Heart right ventricle (tissue), 16 donors: Measurements from ENCODE around the gene NMT1. TPM values are rescaled to one million over a fixed set of nuclear protein-coding genes. Genes with fewer than 3 reads are reported as not detected.
"Not testable (repeated sequence)": the region's sequence is repeated elsewhere in the genome, so short reads cannot be mapped to it uniquely, and the experiment has no call there.

Experiments
- ATAC-seq, 8 donors: fragments of 200-7000 bp; cut with Tn5 transposase; one replicate each; pipeline ENCODE4 v1.9.1; 2020; ENCODE audit warnings: mild to moderate bottlenecking in 8 of 8, moderate library complexity in 8 of 8, moderate number of reproducible peaks in 1 of 8
- DNase-seq, 2 donors: peaks; one replicate each; pipeline ENCODE4 v3.0.0-alpha.2; 2020
- H3K27ac ChIP-seq, 10 donors: fragments of 200-600 bp; sonication (generic) in 2 of 10; one replicate each; pipeline versions ENCODE4 v1.5.0 to v1.8.0; 2020 to 2022; ENCODE audit warnings: mild to moderate bottlenecking in 3 of 10
- H3K27me3 ChIP-seq, 7 donors: fragments of 200-600 bp; one replicate each; pipeline ENCODE4 v1.8.0; 2021 to 2022; ENCODE audit warnings: mild to moderate bottlenecking in 2 of 7
- H3K36me3 ChIP-seq, 9 donors: fragments of 200-600 bp; sonication (generic) in 1 of 9; one replicate each; pipeline versions ENCODE4 v1.5.0 to v1.8.0; 2020 to 2022; ENCODE audit warnings: mild to moderate bottlenecking in 2 of 9
- H3K4me1 ChIP-seq, 9 donors: fragments of 200-600 bp; sonication (generic) in 1 of 9; one replicate each; pipeline versions ENCODE4 v1.5.0 to v1.8.0; 2020 to 2022; ENCODE audit warnings: mild to moderate bottlenecking in 4 of 9
- H3K4me3 ChIP-seq, 10 donors: fragments of 200-600 bp; sonication (generic) in 2 of 10; one replicate each; pipeline versions ENCODE4 v1.5.0 to v1.8.0; 2020 to 2022; ENCODE audit warnings: mild to moderate bottlenecking in 7 of 10, moderate library complexity in 2 of 10
- H3K9me3 ChIP-seq, 11 donors: fragments of 200-600 bp in 10 of 11; sonication (generic) in 2 of 11; one replicate each; pipeline versions ENCODE4 v1.5.0 to v1.8.0; 2013 to 2022; ENCODE audit warnings: mild to moderate bottlenecking in 2 of 11, control low read depth in 1 of 11, moderate library complexity in 1 of 11
- WGBS, 2 donors: extraction: QIAGEN DNeasy Blood & Tissue Kit; methylation state at CpG; one replicate each; pipeline ENCODE4 v1.1.7; 2013; ENCODE audit warnings: inconsistent platforms in 1 of 2; 5-methylcytosine and 5-hydroxymethylcytosine counted together
- intact Hi-C, 10 donors: fragments of 100-400 bp; cut with DNase I; formaldehyde crosslinking; loops; one replicate each; pipeline versions ENCODE4 v1.11.1 to v1.14.2; 2022
- polyA plus RNA-seq, 2 donors: library from polyadenylated mRNA; stranded (reverse); fragments of 200-250 nt; gene quantifications; one replicate each; pipeline ENCODE4 v1.2.3, GENCODE V29; 2013
- total RNA-seq, 10 donors: library from RNA; stranded (reverse); fragmentation: NEBNext Ultra II Directional in 3 of 10; extraction: Animal tissue kit (Norgen Biotek cat#: 25700) in 3 of 10; gene quantifications; one replicate each; pipeline versions ENCODE4 v1.2.1 to v1.2.4, GENCODE V29; 2021 to 2023
- TF ChIP-seq, protein P1 (sequence below), 9 donors: fragments of 200-600 bp; sonication (generic) in 2 of 9; IDR thresholded peaks; one replicate each; pipeline versions ENCODE4 v1.5.0 to v1.8.0; 2021 to 2022; ENCODE audit warnings: antibody characterized with exemption in 9 of 9, mild to moderate bottlenecking in 5 of 9, moderate library complexity in 1 of 9
- donor health status: Arrhythmogenic right ventricular cardiomyopathy.
- donor health status: ischemic (EF 13 %, LVEDD 7.1; RV severe dilation, severe dysfunction).
- donor health status: healthy with polysubstance abuse.
- donor health status: DM: no; HTN: yes; CAD: no.
- donor health status: DM: no; HTN: no; CAD: no.
- donor health status: ischemic (EF 25% LVEDD 6.9; RV normal size, moderate dysfunction).
- donor health status: ischemic (EF 25% LVEDD 5.7; RV mildly dilated, moderate dysfunction).
- donor health status: healthy.
- donor health status: DM: yes; HTN: yes; CAD: no.
- donor health status: Ischemic cardiomyopathy.
- donor health status: ischemic (EF 35%, LVEDD 5.7; RV mildly dilated, moderate dysfunction).
- donor health status: nonischemic (EF 11% LVEDD 7.7; RV severe dilation, severe dysfunction).
- donor health status: DM: yes; HTN: yes; CAD: no.
- donor health status: PGD.
- donor health status: ischemic (EF 29% LVEDD 5.4; RV normal size, mild dysfunction).
- donor health status: nonischemic (EF 23%, LVEDD 6.1; RV moderate dilation, normal function).

The NMT1 gene
- total and polyA plus RNA-seq, 12 donors = 40.9 to 110 (median 72.6) TPM

DNA sequence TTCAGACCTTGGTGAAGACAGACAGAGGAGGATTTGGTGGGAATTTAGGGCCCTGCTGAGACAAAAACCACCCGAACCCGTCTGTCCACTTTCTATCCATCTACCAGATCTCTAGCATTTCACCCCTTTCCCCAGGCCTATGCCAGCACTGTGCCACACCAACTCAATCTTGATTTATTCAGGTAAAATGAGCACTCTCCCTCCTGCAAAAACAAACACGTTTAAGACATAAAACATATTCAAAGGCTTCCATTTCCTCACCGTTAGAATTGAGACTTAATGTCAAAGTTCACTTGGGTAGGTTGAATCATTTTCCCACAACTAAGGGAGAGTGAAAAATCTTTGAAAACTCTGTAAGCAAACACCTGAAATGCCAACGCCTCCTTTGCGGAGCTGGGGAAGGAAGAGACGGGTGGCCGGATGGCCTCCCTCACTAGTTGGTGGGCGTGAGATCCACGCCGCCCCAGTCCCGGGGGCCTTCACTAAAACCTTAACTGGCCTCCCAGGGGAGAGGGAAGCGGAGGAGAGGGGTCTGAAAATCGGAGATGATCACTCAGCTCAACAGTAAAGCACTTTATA, 10.5 kb upstream of the NMT1 start:
- intact Hi-C loops = loop anchor here in 2 of 10 donors (1.0 to 5.0 kb wide), 2 partner anchors 11 to 47 kb away; partner anchors contain the start of gene NMT1 (in 1 of the 2)

DNA sequence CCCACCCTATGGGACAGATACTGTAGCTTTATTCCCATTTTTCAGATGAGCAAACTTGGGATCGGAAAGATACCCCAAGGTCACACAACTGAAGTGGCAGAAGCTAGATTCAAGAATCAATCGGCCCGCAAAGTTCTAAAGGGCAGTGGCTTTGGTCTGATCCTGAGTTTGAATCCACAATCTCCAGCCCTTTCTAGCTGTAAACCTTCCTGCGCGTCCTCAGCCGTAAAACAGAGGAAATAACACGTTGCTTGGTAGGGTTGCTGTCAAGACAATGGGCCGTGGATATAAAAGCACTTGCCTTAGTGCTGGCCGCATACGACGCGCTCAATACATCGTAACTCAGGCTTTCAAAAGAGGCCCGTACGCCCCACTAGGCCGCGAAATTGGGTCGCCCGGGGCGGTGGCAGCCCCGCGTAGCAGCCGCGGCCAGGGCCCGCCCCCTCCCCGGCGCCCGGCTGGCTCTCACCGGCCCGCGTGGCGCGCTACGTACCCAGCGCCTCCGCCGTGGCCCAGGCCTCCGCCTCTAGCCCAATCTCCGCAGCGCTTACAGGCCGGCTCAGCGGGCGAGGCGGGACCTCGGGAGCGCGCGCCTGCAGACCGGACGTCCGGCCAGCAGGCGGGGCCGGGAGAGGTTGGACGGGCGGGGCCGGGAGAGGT, 9.9 kb upstream of the NMT1 start, which contains the start of gene DCAKD:
TSS of gene DCAKD (minus strand) at position 573 of the 660 bp plus-strand sequence. CDS start 16,747 bp downstream, outside the sequence.
- Histone ChIP-seq H3K36me3 (peaks cover 0 to 6% (median 0%) of the 10 kb centered on the region in 9 donors), H3K9me3 (no peaks in the 10 kb centered on the region), H3K4me1 (peaks cover 2 to 31% (median 21%) of the 10 kb centered on the region in 9 donors), H3K27me3 (no peaks in the 10 kb centered on the region), H3K4me3 (peak within 1 kb of the TSS; percentile 26 to 76 (median 70)), H3K27ac (peak within 1 kb of the TSS; percentile 76 to 97 (median 94))
- intact Hi-C loops = loop anchor here in 2 of 10 donors (1.0 to 5.0 kb wide), 2 partner anchors 10 to 46 kb away; partner anchors contain the start of gene NMT1 (in 1 of the 2)
- DNase-seq = peak; percentile 91 to 94
- 0 to 1% methylated on average over 55 to 56 of the region's 56 CpGs for WGBS, 2 donors
- TF ChIP-seq, protein P1, sequence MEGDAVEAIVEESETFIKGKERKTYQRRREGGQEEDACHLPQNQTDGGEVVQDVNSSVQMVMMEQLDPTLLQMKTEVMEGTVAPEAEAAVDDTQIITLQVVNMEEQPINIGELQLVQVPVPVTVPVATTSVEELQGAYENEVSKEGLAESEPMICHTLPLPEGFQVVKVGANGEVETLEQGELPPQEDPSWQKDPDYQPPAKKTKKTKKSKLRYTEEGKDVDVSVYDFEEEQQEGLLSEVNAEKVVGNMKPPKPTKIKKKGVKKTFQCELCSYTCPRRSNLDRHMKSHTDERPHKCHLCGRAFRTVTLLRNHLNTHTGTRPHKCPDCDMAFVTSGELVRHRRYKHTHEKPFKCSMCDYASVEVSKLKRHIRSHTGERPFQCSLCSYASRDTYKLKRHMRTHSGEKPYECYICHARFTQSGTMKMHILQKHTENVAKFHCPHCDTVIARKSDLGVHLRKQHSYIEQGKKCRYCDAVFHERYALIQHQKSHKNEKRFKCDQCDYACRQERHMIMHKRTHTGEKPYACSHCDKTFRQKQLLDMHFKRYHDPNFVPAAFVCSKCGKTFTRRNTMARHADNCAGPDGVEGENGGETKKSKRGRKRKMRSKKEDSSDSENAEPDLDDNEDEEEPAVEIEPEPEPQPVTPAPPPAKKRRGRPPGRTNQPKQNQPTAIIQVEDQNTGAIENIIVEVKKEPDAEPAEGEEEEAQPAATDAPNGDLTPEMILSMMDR (IDR thresholded peaks at IDR 0.05) = peak in 4 of 9 donors; percentile 6 to 21 (median 8)
- ATAC-seq = peak; percentile 98 to 100 (median 99)

More for the DNA sequence above, 10.5 kb upstream of the NMT1 start:
- 4 to 7% methylated on average over 14 of the region's 14 CpGs for WGBS, 2 donors
- Histone ChIP-seq H3K9me3 (no peaks in the 10 kb centered on the region), H3K27ac (peak overlapping the region; percentile 76 to 97 (median 94)), H3K4me3 (peak overlapping the region; percentile 26 to 76 (median 66)), H3K36me3 (peaks cover 0 to 3% (median 0%) of the 10 kb centered on the region in 9 donors), H3K27me3 (no peaks in the 10 kb centered on the region), H3K4me1 (peaks cover 2 to 31% (median 21%) of the 10 kb centered on the region in 9 donors)
- no peak for DNase-seq
- TF ChIP-seq, protein P1 (IDR thresholded peaks at IDR 0.05) = no peak
- ATAC-seq = peak in 4 of 8 donors; percentile 4 to 30 (median 23)

GRCh38 chr17:45051720-45052051, 9.4 kb upstream of the NMT1 start:
- not testable (repeated sequence) for H3K27me3 ChIP-seq, DNase-seq, H3K9me3 ChIP-seq, ATAC-seq, H3K36me3 ChIP-seq
- Histone ChIP-seq H3K4me3 (peak overlapping the region in 9 of 10 donors; percentile 52 to 74 (median 67)), H3K27ac (peak overlapping the region in 9 of 10 donors; percentile 77 to 93 (median 89)), H3K4me1 (peaks cover 2 to 31% (median 21%) of the 10 kb centered on the region in 9 donors)
- WGBS, 2 donors = 0 to 4% methylated on average over 3 to 5 of the region's 54 CpGs
- intact Hi-C loops = loop anchor here in 3 of 10 donors (1.0 to 5.0 kb wide), 3 partner anchors 9 to 46 kb away; partner anchors contain the start of gene NMT1 (in 1 of the 3)

GRCh38 chr17:45052052-45052772, 8.9 kb upstream of the NMT1 start:
- peak; percentile 52 to 55 for DNase-seq
- TF ChIP-seq, protein P1 (IDR thresholded peaks at IDR 0.05) = no peak

More at GRCh38 chr17:45052052-45052772, 8.9 kb upstream of the NMT1 start:
- H3K36me3 ChIP-seq = peaks cover 0 to 6% (median 0%) of the 10 kb centered on the region in 9 donors
- peak overlapping the region; percentile 13 to 74 (median 66) for H3K4me3 ChIP-seq
- peak in 6 of 8 donors; percentile 5 to 55 (median 34) for ATAC-seq
- no peaks in the 10 kb centered on the region for H3K9me3 ChIP-seq
- H3K4me1 ChIP-seq = peaks cover 2 to 31% (median 21%) of the 10 kb centered on the region in 9 donors
- H3K27ac ChIP-seq = peak overlapping the region in 9 of 10 donors; percentile 77 to 93 (median 89)
- 12 to 21% methylated on average over 25 to 32 of the region's 36 CpGs for whole genome bisulfite sequencing, 2 donors
- intact Hi-C loops = loop anchor here in 2 of 10 donors (1.0 to 5.0 kb wide), 2 partner anchors 8 to 45 kb away; no protein-coding TSS in a partner anchor
- H3K27me3 ChIP-seq = no peaks in the 10 kb centered on the region
